ENCODE data around the gene AMMECR1. TPM values are rescaled to one million over a fixed set of nuclear protein-coding genes. Genes with fewer than 3 reads are reported as not detected.

AMMECR1 gene
- total and polyA plus RNA-seq, 2 experiments from 2014 or later: 16.9 to 32.5 TPM

DNA sequence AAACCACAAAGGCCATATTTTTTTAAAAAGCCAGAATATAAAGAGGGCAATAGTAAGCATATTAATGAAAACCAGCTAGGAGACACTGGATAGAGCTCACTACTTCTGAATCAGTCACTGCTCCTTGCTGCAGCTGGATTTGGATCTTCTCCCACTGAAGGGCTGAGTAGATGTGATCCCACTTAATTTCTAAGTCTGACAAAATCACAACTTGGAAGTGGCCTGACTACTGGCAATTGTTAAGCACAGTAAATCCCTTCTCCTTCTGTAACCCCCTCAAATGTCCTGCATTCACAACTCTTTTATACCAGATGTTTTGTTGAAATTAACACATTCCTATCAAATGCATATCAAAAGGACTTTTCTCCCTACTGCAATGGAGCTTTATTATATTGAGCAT is 72.9 kb downstream of the AMMECR1 start:
- Histone ChIP-seq H4K20me1 (replicated peaks; ENCODE audit: insufficient read depth) (no peaks in the 10 kb centered on the region), H3K27ac (ENCODE audit: low read depth) (peak overlapping the region; percentile 46), H3K27me3 (ENCODE audit: insufficient read depth) (no peaks in the 10 kb centered on the region), H3F3A (replicated peaks; ENCODE audit: low read depth) (no peaks in the 10 kb centered on the region), H2AFZ (no peak overlapping the region), H3K4me3 (no peak overlapping the region), H3K36me3 (ENCODE audit: insufficient read depth) (no peaks in the 10 kb centered on the region), H3K79me2 (replicated peaks; ENCODE audit: insufficient read depth) (peaks cover 43% of the 10 kb centered on the region), H3K4me1 (ENCODE audit: insufficient read depth) (peaks cover 26% of the 10 kb centered on the region), H3K9me2 (ENCODE audit: insufficient read depth) (no peaks in the 10 kb centered on the region), H3K4me2 (no peak overlapping the region)
- Mint-ChIP-seq H3K4me1 (peaks cover 45% of the 10 kb centered on the region), H3K27ac (peak overlapping the region; percentile 52; the same call in 1 of the 2 replicates), H3K4me3 (no peak overlapping the region), H3K36me3 (ENCODE audit: low read depth) (no peaks in the 10 kb centered on the region), H3K9me3 (no peaks in the 10 kb centered on the region; the same call in 2 of the 3 replicates), H3K27me3 (ENCODE audit: insufficient read depth, low read depth, poor library complexity) (no peaks in the 10 kb centered on the region)
- TF ChIP-seq NANOG (IDR thresholded peaks at IDR 0.05; ENCODE audit: borderline replicate concordance): no peak
- TF ChIP-seq CREB1 (CRISPR knock-in tag; IDR thresholded peaks at IDR 0.05; ENCODE audit: low read depth): no peak
- no peak for TF ChIP-seq ZNF114 (CRISPR knock-in tag; IDR thresholded peaks at IDR 0.05)
- TF ChIP-seq EZH2phosphoT487 (IDR thresholded peaks at IDR 0.05; ENCODE audit: unreplicated experiment): no peak
- no peak for TF ChIP-seq ETS1 (IDR thresholded peaks at IDR 0.05)
- TF ChIP-seq, protein P1, sequence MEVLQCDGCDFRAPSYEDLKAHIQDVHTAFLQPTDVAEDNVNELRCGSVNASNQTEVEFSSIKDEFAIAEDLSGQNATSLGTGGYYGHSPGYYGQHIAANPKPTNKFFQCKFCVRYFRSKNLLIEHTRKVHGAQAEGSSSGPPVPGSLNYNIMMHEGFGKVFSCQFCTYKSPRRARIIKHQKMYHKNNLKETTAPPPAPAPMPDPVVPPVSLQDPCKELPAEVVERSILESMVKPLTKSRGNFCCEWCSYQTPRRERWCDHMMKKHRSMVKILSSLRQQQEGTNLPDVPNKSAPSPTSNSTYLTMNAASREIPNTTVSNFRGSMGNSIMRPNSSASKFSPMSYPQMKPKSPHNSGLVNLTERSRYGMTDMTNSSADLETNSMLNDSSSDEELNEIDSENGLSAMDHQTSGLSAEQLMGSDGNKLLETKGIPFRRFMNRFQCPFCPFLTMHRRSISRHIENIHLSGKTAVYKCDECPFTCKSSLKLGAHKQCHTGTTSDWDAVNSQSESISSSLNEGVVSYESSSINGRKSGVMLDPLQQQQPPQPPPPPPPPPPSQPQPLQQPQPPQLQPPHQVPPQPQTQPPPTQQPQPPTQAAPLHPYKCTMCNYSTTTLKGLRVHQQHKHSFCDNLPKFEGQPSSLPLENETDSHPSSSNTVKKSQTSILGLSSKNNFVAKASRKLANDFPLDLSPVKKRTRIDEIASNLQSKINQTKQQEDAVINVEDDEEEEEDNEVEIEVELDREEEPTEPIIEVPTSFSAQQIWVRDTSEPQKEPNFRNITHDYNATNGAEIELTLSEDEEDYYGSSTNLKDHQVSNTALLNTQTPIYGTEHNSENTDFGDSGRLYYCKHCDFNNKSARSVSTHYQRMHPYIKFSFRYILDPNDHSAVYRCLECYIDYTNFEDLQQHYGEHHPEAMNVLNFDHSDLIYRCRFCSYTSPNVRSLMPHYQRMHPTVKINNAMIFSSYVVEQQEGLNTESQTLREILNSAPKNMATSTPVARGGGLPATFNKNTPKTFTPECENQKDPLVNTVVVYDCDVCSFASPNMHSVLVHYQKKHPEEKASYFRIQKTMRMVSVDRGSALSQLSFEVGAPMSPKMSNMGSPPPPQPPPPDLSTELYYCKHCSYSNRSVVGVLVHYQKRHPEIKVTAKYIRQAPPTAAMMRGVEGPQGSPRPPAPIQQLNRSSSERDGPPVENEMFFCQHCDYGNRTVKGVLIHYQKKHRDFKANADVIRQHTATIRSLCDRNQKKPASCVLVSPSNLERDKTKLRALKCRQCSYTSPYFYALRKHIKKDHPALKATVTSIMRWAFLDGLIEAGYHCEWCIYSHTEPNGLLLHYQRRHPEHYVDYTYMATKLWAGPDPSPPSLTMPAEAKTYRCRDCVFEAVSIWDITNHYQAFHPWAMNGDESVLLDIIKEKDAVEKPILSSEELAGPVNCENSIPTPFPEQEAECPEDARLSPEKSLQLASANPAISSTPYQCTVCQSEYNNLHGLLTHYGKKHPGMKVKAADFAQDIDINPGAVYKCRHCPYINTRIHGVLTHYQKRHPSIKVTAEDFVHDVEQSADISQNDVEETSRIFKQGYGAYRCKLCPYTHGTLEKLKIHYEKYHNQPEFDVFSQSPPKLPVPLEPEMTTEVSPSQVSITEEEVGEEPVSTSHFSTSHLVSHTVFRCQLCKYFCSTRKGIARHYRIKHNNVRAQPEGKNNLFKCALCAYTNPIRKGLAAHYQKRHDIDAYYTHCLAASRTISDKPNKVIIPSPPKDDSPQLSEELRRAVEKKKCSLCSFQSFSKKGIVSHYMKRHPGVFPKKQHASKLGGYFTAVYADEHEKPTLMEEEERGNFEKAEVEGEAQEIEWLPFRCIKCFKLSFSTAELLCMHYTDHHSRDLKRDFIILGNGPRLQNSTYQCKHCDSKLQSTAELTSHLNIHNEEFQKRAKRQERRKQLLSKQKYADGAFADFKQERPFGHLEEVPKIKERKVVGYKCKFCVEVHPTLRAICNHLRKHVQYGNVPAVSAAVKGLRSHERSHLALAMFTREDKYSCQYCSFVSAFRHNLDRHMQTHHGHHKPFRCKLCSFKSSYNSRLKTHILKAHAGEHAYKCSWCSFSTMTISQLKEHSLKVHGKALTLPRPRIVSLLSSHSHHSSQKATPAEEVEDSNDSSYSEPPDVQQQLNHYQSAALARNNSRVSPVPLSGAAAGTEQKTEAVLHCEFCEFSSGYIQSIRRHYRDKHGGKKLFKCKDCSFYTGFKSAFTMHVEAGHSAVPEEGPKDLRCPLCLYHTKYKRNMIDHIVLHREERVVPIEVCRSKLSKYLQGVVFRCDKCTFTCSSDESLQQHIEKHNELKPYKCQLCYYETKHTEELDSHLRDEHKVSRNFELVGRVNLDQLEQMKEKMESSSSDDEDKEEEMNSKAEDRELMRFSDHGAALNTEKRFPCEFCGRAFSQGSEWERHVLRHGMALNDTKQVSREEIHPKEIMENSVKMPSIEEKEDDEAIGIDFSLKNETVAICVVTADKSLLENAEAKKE (CRISPR knock-in tag; IDR thresholded peaks at IDR 0.05): no peak
- no peak for TF ChIP-seq STAT1 (IDR thresholded peaks at IDR 0.05; ENCODE audit: unreplicated experiment)
- TF ChIP-seq JUNB (IDR thresholded peaks at IDR 0.05; ENCODE audit: unreplicated experiment): no peak
- DNase-seq (ENCODE audit: low spot score) (peak; percentile 32), ATAC-seq (peak; percentile 48)

Measured in GM23338 (cell line).